HG03520 (cell line): ENCODE results near the gene TNXB.
"Not testable (repeated sequence)": the region's sequence is repeated elsewhere in the genome, so short reads cannot be mapped to it uniquely, and the experiment has no call there.

Experiments used
- ATAC-seq: cut with Tn5 transposase; IDR thresholded peaks from one replicate; pipeline ENCODE4 v1.9.1; 2021; ENCODE audit warnings: mild to moderate bottlenecking, moderate library complexity; ENCODE audit not compliant: unreplicated experiment

TNXB gene

GRCh38 chr6:32008616-32009015, 100.5 kb downstream of the TNXB start:
- not testable (repeated sequence) for ATAC-seq

- ATAC-seq = not testable (repeated sequence)
Measured at GRCh38 chr6:32008037-32008436, 101.1 kb downstream of the TNXB start.

GRCh38 chr6:32007086-32007485, 102.1 kb downstream of the TNXB start:
- not testable (repeated sequence) for ATAC-seq

GRCh38 chr6:32005991-32006529, 103.1 kb downstream of the TNXB start:
- ATAC-seq = not testable (repeated sequence)

GRCh38 chr6:32005538-32005880, 103.6 kb downstream of the TNXB start:
- not testable (repeated sequence) for ATAC-seq

GRCh38 chr6:32004864-32005537, 104.1 kb downstream of the TNXB start:
- not testable (repeated sequence) for ATAC-seq

GRCh38 chr6:32004393-32004792, 104.7 kb downstream of the TNXB start:
- ATAC-seq = not testable (repeated sequence)

- ATAC-seq = not testable (repeated sequence)
Measured at GRCh38 chr6:32003301-32003700, 105.8 kb downstream of the TNXB start.

GRCh38 chr6:32002546-32003268, 106.4 kb downstream of the TNXB start:
- not testable (repeated sequence) for ATAC-seq

- not testable (repeated sequence) for ATAC-seq
Measured at GRCh38 chr6:31996385-31996784, 112.8 kb downstream of the TNXB start.

GRCh38 chr6:31994421-31994820, 114.7 kb downstream of the TNXB start:
- ATAC-seq = not testable (repeated sequence)
